Measurements from ENCODE around the gene MCHR1. TPM values are rescaled to one million over a fixed set of nuclear protein-coding genes. Genes with fewer than 3 reads are reported as not detected.
A peak's percentile ranks its signal among the peaks of the same experiment; 100 is the strongest.

The MCHR1 gene
- total and polyA plus RNA-seq, 7 experiments from 2014 or later, result not detected

GRCh38 chr22:40681451-40681850 is 2.2 kb downstream of the MCHR1 start:
- Histone ChIP-seq H3K4me3 (ENCODE audit: low read length) (no peak overlapping the region), H3K36me3 (ENCODE audit: control insufficient read depth in 2 of 3, insufficient read depth in 3 of 3, low read length in 3 of 3) (no peaks in the 10 kb centered on the region), H3K27ac (ENCODE audit: low read depth, low read length) (no peak overlapping the region), H3K9me3 (ENCODE audit: control insufficient read depth in 2 of 3, low read length in 3 of 3) (no peaks in the 10 kb centered on the region), H3K4me1 (ENCODE audit: control insufficient read depth in 2 of 2, insufficient read depth in 2 of 2, low read length in 2 of 2) (peaks cover 0 to 4% of the 10 kb centered on the region in 2 donors), H3K27me3 (ENCODE audit: control insufficient read depth in 2 of 2, insufficient read depth in 2 of 2, low read length in 2 of 2) (no peaks in the 10 kb centered on the region)
- H3K4me3 Mint-ChIP-seq, result no peak overlapping the region
- POLR2A ChIA-PET, result interaction anchor here (4.9 kb wide), 1 partner anchor 79 kb away, joined by 32 read pairs; no protein-coding TSS in a partner anchor
- peaks cover 0 to 16% (median 15%) of the 10 kb centered on the region in 5 donors for H3K27me3 Mint-ChIP-seq
- DNase-seq, result no peak
- intact Hi-C loops (cut with micrococcal nuclease), result loop anchor here (5.0 kb wide), 2 partner anchors 46 to 156 kb away; no protein-coding TSS in a partner anchor
- H3K27ac Mint-ChIP-seq, result peak overlapping the region in 3 of 9 donors; percentile 20 to 75 (median 25)
- H3K4me1 Mint-ChIP-seq, result peaks cover 4 to 33% (median 11%) of the 10 kb centered on the region in 7 donors
- CTCF ChIA-PET, result interaction anchor here (0.6 to 5.1 kb wide), 3 partner anchors 78 to 218 kb away, joined by 6 to 145 read pairs (median 26); no protein-coding TSS in a partner anchor
- no peaks in the 10 kb centered on the region for H3K9me3 Mint-ChIP-seq
- H3K36me3 Mint-ChIP-seq, result no peaks in the 10 kb centered on the region
- ATAC-seq, result no peak

- peak overlapping the region in 7 of 10 donors; percentile 71 to 89 (median 83) for H3K4me3 Mint-ChIP-seq
- H3K27me3 Mint-ChIP-seq, result peaks cover 0 to 9% (median 7%) of the 10 kb centered on the region in 5 donors
- peak overlapping the region; percentile 60 for H3K4me3 ChIP-seq (ENCODE audit: low read length)
- no peaks in the 10 kb centered on the region for H3K9me3 ChIP-seq (ENCODE audit: control insufficient read depth in 2 of 3, low read length in 3 of 3)
- no peak for DNase-seq
- peaks cover 4 to 28% (median 11%) of the 10 kb centered on the region in 7 donors for H3K4me1 Mint-ChIP-seq
- no peaks in the 10 kb centered on the region for H3K9me3 Mint-ChIP-seq
- H3K36me3 Mint-ChIP-seq, result no peaks in the 10 kb centered on the region
- no peaks in the 10 kb centered on the region for H3K36me3 ChIP-seq (ENCODE audit: control insufficient read depth in 2 of 3, insufficient read depth in 3 of 3, low read length in 3 of 3)
- peaks cover 0 to 6% of the 10 kb centered on the region in 2 donors for H3K4me1 ChIP-seq (ENCODE audit: control insufficient read depth in 2 of 2, insufficient read depth in 2 of 2, low read length in 2 of 2)
- intact Hi-C loops (cut with micrococcal nuclease), result loop anchor here (5.0 kb wide), 2 partner anchors 43 to 153 kb away; no protein-coding TSS in a partner anchor
- H3K27me3 ChIP-seq (ENCODE audit: control insufficient read depth in 2 of 2, insufficient read depth in 2 of 2, low read length in 2 of 2), result no peaks in the 10 kb centered on the region
- no peak for ATAC-seq
- peak overlapping the region; percentile 58 for H3K27ac ChIP-seq (ENCODE audit: low read depth, low read length)
- ChIA-PET CTCF (interaction anchor here (0.7 to 5.1 kb wide), 8 partner anchors 10 to 248 kb away, joined by 3 to 145 read pairs (median 5); no protein-coding TSS in a partner anchor), POLR2A (interaction anchor here (0.7 to 4.9 kb wide), 11 partner anchors 9 to 743 kb away, joined by 3 to 32 read pairs (median 5); no protein-coding TSS in a partner anchor)
- peak overlapping the region in 6 of 9 donors; percentile 68 to 95 (median 84) for H3K27ac Mint-ChIP-seq
Observed at GRCh38 chr22:40684728-40685127, 5.4 kb downstream of the MCHR1 start.

GRCh38 chr22:40685406-40685805 is 6.1 kb downstream of the MCHR1 start:
- H3K4me3 ChIP-seq (ENCODE audit: low read length), result peak overlapping the region; percentile 60
- Mint-ChIP-seq H3K9me3 (no peaks in the 10 kb centered on the region), H3K4me1 (peaks cover 4 to 23% (median 6%) of the 10 kb centered on the region in 7 donors), H3K27ac (peak overlapping the region in 7 of 9 donors; percentile 45 to 95 (median 83)), H3K4me3 (peak overlapping the region in 7 of 10 donors; percentile 71 to 89 (median 83)), H3K36me3 (no peaks in the 10 kb centered on the region), H3K27me3 (peaks cover 0 to 3% (median under 1%) of the 10 kb centered on the region in 5 donors)
- peaks cover 0 to 6% of the 10 kb centered on the region in 2 donors for H3K4me1 ChIP-seq (ENCODE audit: control insufficient read depth in 2 of 2, insufficient read depth in 2 of 2, low read length in 2 of 2)
- intact Hi-C loops (cut with micrococcal nuclease), result no loop called here
- H3K9me3 ChIP-seq (ENCODE audit: control insufficient read depth in 2 of 3, low read length in 3 of 3), result no peaks in the 10 kb centered on the region
- no peaks in the 10 kb centered on the region for H3K36me3 ChIP-seq (ENCODE audit: control insufficient read depth in 2 of 3, insufficient read depth in 3 of 3, low read length in 3 of 3)
- CTCF ChIA-PET, result interaction anchor here (0.7 to 5.1 kb wide), 6 partner anchors 9 to 248 kb away, joined by 3 to 145 read pairs (median 5); no protein-coding TSS in a partner anchor
- POLR2A ChIA-PET, result interaction anchor here (0.7 to 4.9 kb wide), 8 partner anchors 9 to 904 kb away, joined by 3 to 32 read pairs (median 5); partner anchors contain the start of gene PMM1
- DNase-seq (peak in 3 of 9 donors; percentile 11 to 24 (median 21)), ATAC-seq (no peak)
- H3K27ac ChIP-seq (ENCODE audit: low read depth, low read length), result peak overlapping the region; percentile 58
- H3K27me3 ChIP-seq (ENCODE audit: control insufficient read depth in 2 of 2, insufficient read depth in 2 of 2, low read length in 2 of 2), result no peaks in the 10 kb centered on the region

- H3K27ac Mint-ChIP-seq, result no peak overlapping the region
- CTCF ChIA-PET, result interaction anchor here (0.8 to 1.3 kb wide), 2 partner anchors 26 to 73 kb away, joined by 3 read pairs; no protein-coding TSS in a partner anchor
- H3K4me1 Mint-ChIP-seq, result peaks cover 4 to 14% (median 6%) of the 10 kb centered on the region in 7 donors
- ATAC-seq (no peak), DNase-seq (no peak)
- Histone ChIP-seq H3K27me3 (ENCODE audit: control insufficient read depth in 2 of 2, insufficient read depth in 2 of 2, low read length in 2 of 2) (no peaks in the 10 kb centered on the region), H3K4me3 (ENCODE audit: low read length) (no peak overlapping the region), H3K9me3 (ENCODE audit: control insufficient read depth in 2 of 3, low read length in 3 of 3) (no peaks in the 10 kb centered on the region), H3K4me1 (ENCODE audit: control insufficient read depth in 2 of 2, insufficient read depth in 2 of 2, low read length in 2 of 2) (peaks cover 0 to 6% of the 10 kb centered on the region in 2 donors), H3K36me3 (ENCODE audit: control insufficient read depth in 2 of 3, insufficient read depth in 3 of 3, low read length in 3 of 3) (no peaks in the 10 kb centered on the region), H3K27ac (ENCODE audit: low read depth, low read length) (no peak overlapping the region)
- H3K9me3 Mint-ChIP-seq, result peaks cover 0 to 4% (median 0%) of the 10 kb centered on the region in 11 donors
- intact Hi-C loops (cut with micrococcal nuclease), result no loop called here
- no peaks in the 10 kb centered on the region for H3K27me3 Mint-ChIP-seq
- H3K36me3 Mint-ChIP-seq, result no peaks in the 10 kb centered on the region
- POLR2A ChIA-PET, result interaction anchor here (0.6 to 1.4 kb wide), 6 partner anchors 12 to 144 kb away, joined by 3 to 6 read pairs (median 4); no protein-coding TSS in a partner anchor
- no peak overlapping the region for H3K4me3 Mint-ChIP-seq
Observed at GRCh38 chr22:40687706-40688105, 8.4 kb downstream of the MCHR1 start.

- Mint-ChIP-seq H3K4me3 (no peak overlapping the region), H3K27me3 (peaks cover 0 to 3% (median 0%) of the 10 kb centered on the region in 5 donors), H3K36me3 (no peaks in the 10 kb centered on the region), H3K9me3 (peaks cover 0 to 4% (median 0%) of the 10 kb centered on the region in 11 donors), H3K27ac (no peak overlapping the region), H3K4me1 (peaks cover 0 to 12% (median 4%) of the 10 kb centered on the region in 7 donors)
- intact Hi-C loops (cut with micrococcal nuclease), result no loop called here
- CTCF ChIA-PET, result interaction anchor here (0.6 kb wide), 1 partner anchor 128 kb away, joined by 5 read pairs; no protein-coding TSS in a partner anchor
- Histone ChIP-seq H3K36me3 (ENCODE audit: control insufficient read depth in 2 of 3, insufficient read depth in 3 of 3, low read length in 3 of 3) (no peaks in the 10 kb centered on the region), H3K4me1 (ENCODE audit: control insufficient read depth in 2 of 2, insufficient read depth in 2 of 2, low read length in 2 of 2) (peaks cover 0 to 6% of the 10 kb centered on the region in 2 donors), H3K9me3 (ENCODE audit: control insufficient read depth in 2 of 3, low read length in 3 of 3) (no peaks in the 10 kb centered on the region), H3K4me3 (ENCODE audit: low read length) (no peak overlapping the region), H3K27ac (ENCODE audit: low read depth, low read length) (no peak overlapping the region), H3K27me3 (ENCODE audit: control insufficient read depth in 2 of 2, insufficient read depth in 2 of 2, low read length in 2 of 2) (no peaks in the 10 kb centered on the region)
- no peak for ATAC-seq
- POLR2A ChIA-PET, result interaction anchor here (1.6 kb wide), 1 partner anchor 10 kb away, joined by 3 read pairs; no protein-coding TSS in a partner anchor
- DNase-seq, result no peak
Observed at GRCh38 chr22:40690370-40690769, 11.1 kb downstream of the MCHR1 start.

GRCh38 chr22:40691532-40691931 is 12.2 kb downstream of the MCHR1 start:
- ChIA-PET CTCF (interaction anchor here (0.6 to 1.0 kb wide), 5 partner anchors 8 to 279 kb away, joined by 3 to 4 read pairs (median 4); no protein-coding TSS in a partner anchor), POLR2A (interaction anchor here (1.0 kb wide), 1 partner anchor 9 kb away, joined by 3 read pairs; no protein-coding TSS in a partner anchor)
- H3K4me3 Mint-ChIP-seq, result no peak overlapping the region
- ATAC-seq (no peak), DNase-seq (no peak)
- H3K36me3 Mint-ChIP-seq, result no peaks in the 10 kb centered on the region
- H3K4me1 ChIP-seq (ENCODE audit: control insufficient read depth in 2 of 2, insufficient read depth in 2 of 2, low read length in 2 of 2), result peaks cover 0 to under 1% of the 10 kb centered on the region in 2 donors
- H3K9me3 Mint-ChIP-seq, result peaks cover 0 to 4% (median 0%) of the 10 kb centered on the region in 11 donors
- intact Hi-C loops (cut with micrococcal nuclease), result no loop called here
- no peak overlapping the region for H3K4me3 ChIP-seq (ENCODE audit: low read length)
- H3K4me1 Mint-ChIP-seq, result peaks cover 0 to 9% (median 4%) of the 10 kb centered on the region in 7 donors
- H3K27me3 Mint-ChIP-seq, result peaks cover 0 to 9% (median 0%) of the 10 kb centered on the region in 5 donors
- H3K36me3 ChIP-seq (ENCODE audit: control insufficient read depth in 2 of 3, insufficient read depth in 3 of 3, low read length in 3 of 3), result no peaks in the 10 kb centered on the region
- H3K27me3 ChIP-seq (ENCODE audit: control insufficient read depth in 2 of 2, insufficient read depth in 2 of 2, low read length in 2 of 2), result no peaks in the 10 kb centered on the region
- no peaks in the 10 kb centered on the region for H3K9me3 ChIP-seq (ENCODE audit: control insufficient read depth in 2 of 3, low read length in 3 of 3)
- peak overlapping the region in 1 of 9 donors; percentile 57 for H3K27ac Mint-ChIP-seq
- H3K27ac ChIP-seq (ENCODE audit: low read depth, low read length), result no peak overlapping the region

Data from naive thymus-derived CD4-positive, alpha-beta T cell (primary cell).